Mucosa of descending colon (tissue), 3 donors: ENCODE measurements around the gene TTC23. TPM values are rescaled to one million over a fixed set of nuclear protein-coding genes. Genes with fewer than 3 reads are reported as not detected.

ENCODE experiments used
- ATAC-seq: fragments of 200-7000 bp; cut with Tn5 transposase; one replicate; pipeline ENCODE4 v1.9.1; 2020; ENCODE audit warnings: mild to moderate bottlenecking, moderate library complexity
- DNase-seq, 3 donors: peaks; one replicate each; pipeline ENCODE4 v3.0.0-alpha.2; 2020
- H3K36me3 ChIP-seq: fragments of 200-600 bp; one replicate; pipeline ENCODE4 v1.8.0; 2021; ENCODE audit warnings: low read depth, mild to moderate bottlenecking
- H3K4me1 ChIP-seq: fragments of 200-600 bp; one replicate; pipeline ENCODE4 v1.8.0; 2021; ENCODE audit warnings: low read depth, mild to moderate bottlenecking
- H3K4me3 ChIP-seq: fragments of 200-600 bp; one replicate; pipeline ENCODE4 v1.8.0; 2021; ENCODE audit warnings: mild to moderate bottlenecking
- H3K9me3 ChIP-seq: fragments of 200-600 bp; one replicate; pipeline ENCODE4 v1.8.0; 2021; ENCODE audit warnings: mild to moderate bottlenecking
- CTCF ChIP-seq: fragments of 200-600 bp; IDR thresholded peaks from one replicate; pipeline ENCODE4 v1.8.0; 2022; ENCODE audit warnings: antibody characterized with exemption, mild to moderate bottlenecking
- intact Hi-C, 2 donors: fragments of 100-400 bp; cut with DNase I in 1 of 2; cut with micrococcal nuclease in 1 of 2; formaldehyde crosslinking; loops; one replicate each; pipeline versions ENCODE4 v1.11.0 to v1.11.1; 2022; cut with DNase I, micrococcal nuclease
- total RNA-seq, 3 donors: library from RNA; stranded (reverse); fragmentation: NEBNext Ultra II Directional in 2 of 3; extraction: Animal tissue kit (Norgen Biotek cat#: 25700) in 2 of 3; gene quantifications; one replicate each; pipeline versions ENCODE4 v1.2.1 to v1.2.4, GENCODE V29; 2021 to 2023
- donor health status: DM: no; HTN: no; CAD: no; lungs with moderate emphysema.
- donor health status: DM: no; HTN: no; CAD: no.
- donor health status: DM: no; HTN: yes; CAD: no.

TTC23 gene
- total RNA-seq, 3 donors from 2014 or later: 17.1 to 26.8 (median 19.6) TPM

GRCh38 chr15:99167640-99168039 is 81.7 kb downstream of the TTC23 start:
- no peak for ATAC-seq

GRCh38 chr15:99167201-99167600 is 82.2 kb downstream of the TTC23 start:
- ATAC-seq: no peak
- intact Hi-C loops: no loop called here
- DNase-seq: no peak
- H3K9me3 ChIP-seq: no peaks in the 10 kb centered on the region
- H3K4me1 ChIP-seq: no peaks in the 10 kb centered on the region
- no peak for TF ChIP-seq CTCF
- no peak overlapping the region for H3K4me3 ChIP-seq
- H3K36me3 ChIP-seq: no peaks in the 10 kb centered on the region

More at GRCh38 chr15:99167640-99168039, 81.7 kb downstream of the TTC23 start:
- no peak for DNase-seq
- no peaks in the 10 kb centered on the region for H3K4me1 ChIP-seq
- intact Hi-C loops: no loop called here
- H3K4me3 ChIP-seq: no peak overlapping the region
- no peaks in the 10 kb centered on the region for H3K36me3 ChIP-seq
- TF ChIP-seq CTCF: no peak
- no peaks in the 10 kb centered on the region for H3K9me3 ChIP-seq

- Histone ChIP-seq H3K36me3 (no peaks in the 10 kb centered on the region), H3K4me3 (no peak overlapping the region), H3K4me1 (no peaks in the 10 kb centered on the region), H3K9me3 (no peaks in the 10 kb centered on the region)
- no peak for DNase-seq
- ATAC-seq: no peak
- intact Hi-C loops: no loop called here
- TF ChIP-seq CTCF: no peak
Measured at GRCh38 chr15:99165956-99166689, 83.3 kb downstream of the TTC23 start.

- Histone ChIP-seq H3K36me3 (no peaks in the 10 kb centered on the region), H3K4me3 (no peak overlapping the region), H3K9me3 (no peaks in the 10 kb centered on the region), H3K4me1 (no peaks in the 10 kb centered on the region)
- ATAC-seq (no peak), DNase-seq (no peak)
- intact Hi-C loops: no loop called here
- no peak for TF ChIP-seq CTCF
Measured at GRCh38 chr15:99165020-99165790, 84.2 kb downstream of the TTC23 start.

- no peak for TF ChIP-seq CTCF
- H3K4me1 ChIP-seq: no peaks in the 10 kb centered on the region
- no peak overlapping the region for H3K4me3 ChIP-seq
- H3K36me3 ChIP-seq: no peaks in the 10 kb centered on the region
- ATAC-seq: no peak
- no peak for DNase-seq
- intact Hi-C loops: no loop called here
- no peaks in the 10 kb centered on the region for H3K9me3 ChIP-seq
Measured at GRCh38 chr15:99164119-99164518, 85.3 kb downstream of the TTC23 start.
